ENCODE measurements around the gene C19orf25. TPM values are rescaled to one million over a fixed set of nuclear protein-coding genes. Genes with fewer than 3 reads are reported as not detected.
"Not testable (repeated sequence)": the region's sequence is repeated elsewhere in the genome, so short reads cannot be mapped to it uniquely, and the experiment has no call there.

The C19orf25 gene
- total RNA-seq, 1 experiment from 2014 or later: 35.0 TPM

- POLR2A ChIA-PET (ENCODE audit: low non-redundant PET): no interaction called here
- Histone ChIP-seq H3K9me3 (ENCODE audit: low read depth, low read length, poor library complexity, severe bottlenecking) (no peaks in the 10 kb centered on the region), H3K36me3 (ENCODE audit: insufficient read depth, low read length, poor library complexity, severe bottlenecking) (peaks cover 4% of the 10 kb centered on the region), H3K4me3 (ENCODE audit: low read depth, low read length, poor library complexity, severe bottlenecking) (no peak overlapping the region), H3K27me3 (replicated peaks; ENCODE audit: insufficient read depth, low read depth, low read length, poor library complexity) (no peaks in the 10 kb centered on the region), H3K4me1 (ENCODE audit: insufficient read depth, low read length, poor library complexity, severe bottlenecking) (peaks cover 4% of the 10 kb centered on the region), H3K27ac (ENCODE audit: low read depth, low read length, poor library complexity, severe bottlenecking) (no peak overlapping the region)
- BruUV-seq (replicated peaks): no TSS peak
- CTCF ChIA-PET: no interaction called here
- no peak for DNase-seq (ENCODE audit: low spot score)
- intact Hi-C loops (cut with micrococcal nuclease; ENCODE audit: unreplicated experiment): no loop called here
- TF ChIP-seq EZH2 (IDR thresholded peaks at IDR 0.05; ENCODE audit: borderline replicate concordance, low read depth, low read length, poor library complexity, severe bottlenecking) (no peak), CTCF (conservative IDR thresholded peaks at IDR 0.05; ENCODE audit: low read depth, low read length) (no peak)
Observed at GRCh38 chr19:1481893-1482360, 2.9 kb upstream of the C19orf25 start.

- peaks cover 4% of the 10 kb centered on the region for H3K4me1 ChIP-seq (ENCODE audit: insufficient read depth, low read length, poor library complexity, severe bottlenecking)
- ChIA-PET POLR2A (ENCODE audit: low non-redundant PET) (no interaction called here), CTCF (no interaction called here)
- no peak for DNase-seq (ENCODE audit: low spot score)
- no TSS peak for BruUV-seq (replicated peaks)
- H3K9me3 ChIP-seq (ENCODE audit: low read depth, low read length, poor library complexity, severe bottlenecking): no peaks in the 10 kb centered on the region
- H3K27ac ChIP-seq (ENCODE audit: low read depth, low read length, poor library complexity, severe bottlenecking): no peak overlapping the region
- TF ChIP-seq CTCF (conservative IDR thresholded peaks at IDR 0.05; ENCODE audit: low read depth, low read length) (no peak), EZH2 (IDR thresholded peaks at IDR 0.05; ENCODE audit: borderline replicate concordance, low read depth, low read length, poor library complexity, severe bottlenecking) (no peak)
- intact Hi-C loops (cut with micrococcal nuclease; ENCODE audit: unreplicated experiment): no loop called here
- no peaks in the 10 kb centered on the region for H3K27me3 ChIP-seq (replicated peaks; ENCODE audit: insufficient read depth, low read depth, low read length, poor library complexity)
- H3K36me3 ChIP-seq (ENCODE audit: insufficient read depth, low read length, poor library complexity, severe bottlenecking): peaks cover 4% of the 10 kb centered on the region
- no peak overlapping the region for H3K4me3 ChIP-seq (ENCODE audit: low read depth, low read length, poor library complexity, severe bottlenecking)
Observed at GRCh38 chr19:1481224-1481892, 2.3 kb upstream of the C19orf25 start.

GRCh38 chr19:1477056-1477455 lies 2.0 kb downstream of the C19orf25 start:
- CTCF ChIA-PET: not testable (repeated sequence)

More at GRCh38 chr19:1477056-1477455, 2.0 kb downstream of the C19orf25 start:
- POLR2A ChIA-PET (ENCODE audit: low non-redundant PET); H3K9me3 ChIP-seq (ENCODE audit: low read depth, low read length, poor library complexity, severe bottlenecking); DNase-seq (ENCODE audit: low spot score); intact Hi-C loops (cut with micrococcal nuclease; ENCODE audit: unreplicated experiment); H3K27ac ChIP-seq (ENCODE audit: low read depth, low read length, poor library complexity, severe bottlenecking); H3K36me3 ChIP-seq (ENCODE audit: insufficient read depth, low read length, poor library complexity, severe bottlenecking); H3K27me3 ChIP-seq (replicated peaks; ENCODE audit: insufficient read depth, low read depth, low read length, poor library complexity); H3K4me1 ChIP-seq (ENCODE audit: insufficient read depth, low read length, poor library complexity, severe bottlenecking); H3K4me3 ChIP-seq (ENCODE audit: low read depth, low read length, poor library complexity, severe bottlenecking); BruUV-seq (replicated peaks): not testable (repeated sequence)
